ENCODE data around the gene GCH1. TPM values are rescaled to one million over a fixed set of nuclear protein-coding genes. Genes with fewer than 3 reads are reported as not detected.

The GCH1 gene
- total RNA-seq, 1 experiment from 2014 or later: 16.7 TPM

DNA sequence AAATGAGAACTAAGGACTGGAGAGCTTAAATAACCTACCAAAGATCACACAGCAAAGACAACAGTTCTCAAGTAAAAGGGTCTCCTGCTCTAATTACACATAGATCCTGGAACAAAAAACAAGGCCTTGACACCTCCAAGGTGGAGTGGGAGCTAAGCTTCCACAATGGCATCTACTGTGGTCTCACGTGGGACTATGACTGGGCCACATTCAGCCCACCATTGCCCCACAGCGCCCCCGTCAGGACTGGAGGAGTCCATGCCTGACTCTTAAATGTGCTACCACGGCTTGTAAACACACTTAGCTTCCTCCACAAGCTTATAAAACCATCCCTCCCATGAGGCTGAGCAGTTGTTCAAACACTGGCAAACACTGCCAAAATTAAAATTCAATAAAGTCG, 88.5 kb downstream of the GCH1 start:
- Histone ChIP-seq H3K4me1 (ENCODE audit: control insufficient read depth in 1 of 2, insufficient read depth in 2 of 2, low read length in 2 of 2) (no peaks in the 10 kb centered on the region), H3K4me3 (replicated peaks in 1 of 2; ENCODE audit: low read depth in 1 of 2, low read length in 2 of 2) (no peak overlapping the region), H3K9me3 (ENCODE audit: control insufficient read depth in 1 of 2, insufficient read depth in 1 of 2, low read depth in 1 of 2, low read length in 2 of 2) (no peaks in the 10 kb centered on the region), H3K9ac (ENCODE audit: low read length) (no peak overlapping the region), H3K9me2 (ENCODE audit: insufficient read depth) (0 out of 2 replicates have a peak, but pooled peaks cover 4% of the 10 kb centered on the region), H3K36me3 (ENCODE audit: control insufficient read depth in 1 of 2, insufficient read depth in 2 of 2, low read length in 2 of 2) (no peaks in the 10 kb centered on the region), H3K27me3 (ENCODE audit: insufficient read depth, low read length) (no peaks in the 10 kb centered on the region), H3K4me2 (ENCODE audit: low read length) (no peak overlapping the region), H3K79me2 (ENCODE audit: insufficient read depth, low read length) (no peaks in the 10 kb centered on the region), H3K27ac (ENCODE audit: low read depth, low read length) (no peak overlapping the region), H4K20me1 (ENCODE audit: insufficient read depth) (no peaks in the 10 kb centered on the region), H2AFZ (ENCODE audit: low read depth, low read length, poor library complexity, severe bottlenecking) (no peak overlapping the region)
- peak; percentile 92 for ATAC-seq
- ChIA-PET POLR2A (no interaction called here), CTCF (interaction anchor here (0.8 to 1.8 kb wide), 3 partner anchors 8 to 250 kb away, joined by 3 to 5 read pairs (median 5); no protein-coding TSS in a partner anchor), RAD21 (ENCODE audit: low non-redundant PET in 1 of 2, low total read pairs in 2 of 2, uncharacterized antibody in 2 of 2, unreplicated experiment in 2 of 2) (no interaction called here)
- no peak for DNase-seq (ENCODE audit: low read depth, low spot score)
- intact Hi-C loops (cut with micrococcal nuclease): no loop called here
- no TSS peak for BruUV-seq (replicated peaks)
- TF ChIP-seq EZH2phosphoT487 (IDR thresholded peaks at IDR 0.05; ENCODE audit: borderline replicate concordance): no peak
- TF ChIP-seq, protein P1, sequence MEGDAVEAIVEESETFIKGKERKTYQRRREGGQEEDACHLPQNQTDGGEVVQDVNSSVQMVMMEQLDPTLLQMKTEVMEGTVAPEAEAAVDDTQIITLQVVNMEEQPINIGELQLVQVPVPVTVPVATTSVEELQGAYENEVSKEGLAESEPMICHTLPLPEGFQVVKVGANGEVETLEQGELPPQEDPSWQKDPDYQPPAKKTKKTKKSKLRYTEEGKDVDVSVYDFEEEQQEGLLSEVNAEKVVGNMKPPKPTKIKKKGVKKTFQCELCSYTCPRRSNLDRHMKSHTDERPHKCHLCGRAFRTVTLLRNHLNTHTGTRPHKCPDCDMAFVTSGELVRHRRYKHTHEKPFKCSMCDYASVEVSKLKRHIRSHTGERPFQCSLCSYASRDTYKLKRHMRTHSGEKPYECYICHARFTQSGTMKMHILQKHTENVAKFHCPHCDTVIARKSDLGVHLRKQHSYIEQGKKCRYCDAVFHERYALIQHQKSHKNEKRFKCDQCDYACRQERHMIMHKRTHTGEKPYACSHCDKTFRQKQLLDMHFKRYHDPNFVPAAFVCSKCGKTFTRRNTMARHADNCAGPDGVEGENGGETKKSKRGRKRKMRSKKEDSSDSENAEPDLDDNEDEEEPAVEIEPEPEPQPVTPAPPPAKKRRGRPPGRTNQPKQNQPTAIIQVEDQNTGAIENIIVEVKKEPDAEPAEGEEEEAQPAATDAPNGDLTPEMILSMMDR (IDR thresholded peaks at IDR 0.05 in 2 of 3, conservative IDR thresholded peaks at IDR 0.05 in 1 of 3; ENCODE audit: borderline replicate concordance in 1 of 3, insufficient read depth in 1 of 3, low read depth in 2 of 3, low read length in 2 of 3): peak in 2 of 3 experiments; percentile 47 to 66; a peak in 4 of 6 replicates

DNA sequence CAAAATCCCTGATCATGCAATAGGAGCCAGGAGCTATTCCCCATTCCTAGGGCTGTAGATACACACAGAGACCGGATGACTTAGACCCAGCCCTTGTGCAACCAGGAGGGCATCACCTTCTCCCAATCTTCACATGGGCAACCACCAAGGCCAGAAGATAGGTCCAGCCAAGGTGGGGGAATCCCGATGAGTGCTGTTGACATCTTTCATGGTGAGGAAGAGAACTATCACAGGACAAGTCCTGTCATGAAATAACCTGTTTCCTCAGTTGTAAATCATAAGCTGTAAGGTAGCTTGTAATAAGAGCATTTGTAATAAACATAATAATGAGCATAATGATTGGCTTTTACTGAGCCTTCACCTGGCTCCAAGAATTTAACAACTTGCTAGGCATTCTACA, 89.5 kb downstream of the GCH1 start:
- BruUV-seq (replicated peaks): no TSS peak

More for the DNA sequence above, 89.5 kb downstream of the GCH1 start:
- Histone ChIP-seq H3K9ac (ENCODE audit: low read length) (no peak overlapping the region), H3K36me3 (ENCODE audit: control insufficient read depth in 1 of 2, insufficient read depth in 2 of 2, low read length in 2 of 2) (no peaks in the 10 kb centered on the region), H3K4me1 (ENCODE audit: control insufficient read depth in 1 of 2, insufficient read depth in 2 of 2, low read length in 2 of 2) (no peaks in the 10 kb centered on the region), H3K9me2 (ENCODE audit: insufficient read depth) (0 out of 2 replicates have a peak, but pooled peaks cover 4% of the 10 kb centered on the region), H2AFZ (ENCODE audit: low read depth, low read length, poor library complexity, severe bottlenecking) (no peak overlapping the region), H3K4me2 (ENCODE audit: low read length) (no peak overlapping the region), H3K27me3 (ENCODE audit: insufficient read depth, low read length) (no peaks in the 10 kb centered on the region), H3K4me3 (replicated peaks in 1 of 2; ENCODE audit: low read depth in 1 of 2, low read length in 2 of 2) (no peak overlapping the region), H3K27ac (ENCODE audit: low read depth, low read length) (no peak overlapping the region), H4K20me1 (ENCODE audit: insufficient read depth) (no peaks in the 10 kb centered on the region), H3K9me3 (ENCODE audit: control insufficient read depth in 1 of 2, insufficient read depth in 1 of 2, low read depth in 1 of 2, low read length in 2 of 2) (no peaks in the 10 kb centered on the region), H3K79me2 (ENCODE audit: insufficient read depth, low read length) (no peaks in the 10 kb centered on the region)
- TF ChIP-seq, protein P2, sequence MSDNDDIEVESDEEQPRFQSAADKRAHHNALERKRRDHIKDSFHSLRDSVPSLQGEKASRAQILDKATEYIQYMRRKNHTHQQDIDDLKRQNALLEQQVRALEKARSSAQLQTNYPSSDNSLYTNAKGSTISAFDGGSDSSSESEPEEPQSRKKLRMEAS (IDR thresholded peaks at IDR 0.05): no peak
- ChIA-PET POLR2A (no interaction called here), RAD21 (ENCODE audit: low non-redundant PET in 1 of 2, low total read pairs in 2 of 2, uncharacterized antibody in 2 of 2, unreplicated experiment in 2 of 2) (no interaction called here), CTCF (interaction anchor here (1.7 kb wide), 1 partner anchor 9 kb away, joined by 5 read pairs; no protein-coding TSS in a partner anchor)
- DNase-seq (ENCODE audit: low read depth, low spot score) (no peak), ATAC-seq (no peak)
- intact Hi-C loops (cut with micrococcal nuclease): no loop called here
